ENCODE results near the gene GANAB. TPM values are rescaled to one million over a fixed set of nuclear protein-coding genes. Genes with fewer than 3 reads are reported as not detected.

GANAB gene
- total and polyA plus RNA-seq, 2 of the 13 experiments (the other 11 are each of a cell fraction or from before 2014, with no cell fraction given): 99.5 to 234 TPM

GRCh38 chr11:62611705-62612365 lies 34.6 kb downstream of the GANAB start (continued):
- TF ChIP-seq FOXM1 (CRISPR knock-in tag; IDR thresholded peaks at IDR 0.05) (no peak), ZNF574 (CRISPR knock-in tag; IDR thresholded peaks at IDR 0.05) (no peak), JARID2 (CRISPR knock-in tag; IDR thresholded peaks at IDR 0.05; ENCODE audit: insufficient replicate concordance) (peak; percentile 40), SAP130 (CRISPR knock-in tag; IDR thresholded peaks at IDR 0.05; ENCODE audit: low read depth) (peak; percentile 39), ZBTB39 (CRISPR knock-in tag; IDR thresholded peaks at IDR 0.05) (0 out of 2 replicates have a peak, but pooled peaks have one; percentile 46), DMAP1 (CRISPR knock-in tag; IDR thresholded peaks at IDR 0.05) (peak; percentile 49; the same call in 1 of the 2 replicates), ZNF510 (CRISPR knock-in tag; IDR thresholded peaks at IDR 0.05; ENCODE audit: low read depth) (0 out of 2 replicates have a peak, but pooled peaks have one; percentile 41), SETDB1 (CRISPR knock-in tag; IDR thresholded peaks at IDR 0.05; ENCODE audit: borderline replicate concordance) (no peak), ZSCAN21 (CRISPR knock-in tag; IDR thresholded peaks at IDR 0.05; ENCODE audit: borderline replicate concordance) (0 out of 2 replicates have a peak, but pooled peaks have one; percentile 31), ZNF383 (CRISPR knock-in tag; IDR thresholded peaks at IDR 0.05; ENCODE audit: borderline replicate concordance) (0 out of 2 replicates have a peak, but pooled peaks have one; percentile 65), KAT8 (CRISPR knock-in tag; IDR thresholded peaks at IDR 0.05) (peak; percentile 9; the same call in 1 of the 2 replicates), KLF9 (CRISPR knock-in tag; IDR thresholded peaks at IDR 0.05; ENCODE audit: low read depth) (no peak), KDM1A (CRISPR knock-in tag; IDR thresholded peaks at IDR 0.05) (peak; percentile 37; the same call in 1 of the 2 replicates), SYNCRIP (IDR thresholded peaks at IDR 0.05; ENCODE audit: insufficient read depth, low read depth, low read length) (no peak), ZNF543 (CRISPR knock-in tag; IDR thresholded peaks at IDR 0.05) (no peak), ZNF746 (CRISPR knock-in tag; IDR thresholded peaks at IDR 0.05) (no peak), ZNF501 (CRISPR knock-in tag; IDR thresholded peaks at IDR 0.05) (0 out of 2 replicates have a peak, but pooled peaks have one; percentile 17), POLR2A (IDR thresholded peaks at IDR 0.05; ENCODE audit: insufficient read depth in 1 of 2, low read depth in 2 of 2, low read length in 2 of 2) (no peak), PAF1 (CRISPR knock-in tag; IDR thresholded peaks at IDR 0.05) (no peak)
- TF ChIP-seq, protein P1, sequence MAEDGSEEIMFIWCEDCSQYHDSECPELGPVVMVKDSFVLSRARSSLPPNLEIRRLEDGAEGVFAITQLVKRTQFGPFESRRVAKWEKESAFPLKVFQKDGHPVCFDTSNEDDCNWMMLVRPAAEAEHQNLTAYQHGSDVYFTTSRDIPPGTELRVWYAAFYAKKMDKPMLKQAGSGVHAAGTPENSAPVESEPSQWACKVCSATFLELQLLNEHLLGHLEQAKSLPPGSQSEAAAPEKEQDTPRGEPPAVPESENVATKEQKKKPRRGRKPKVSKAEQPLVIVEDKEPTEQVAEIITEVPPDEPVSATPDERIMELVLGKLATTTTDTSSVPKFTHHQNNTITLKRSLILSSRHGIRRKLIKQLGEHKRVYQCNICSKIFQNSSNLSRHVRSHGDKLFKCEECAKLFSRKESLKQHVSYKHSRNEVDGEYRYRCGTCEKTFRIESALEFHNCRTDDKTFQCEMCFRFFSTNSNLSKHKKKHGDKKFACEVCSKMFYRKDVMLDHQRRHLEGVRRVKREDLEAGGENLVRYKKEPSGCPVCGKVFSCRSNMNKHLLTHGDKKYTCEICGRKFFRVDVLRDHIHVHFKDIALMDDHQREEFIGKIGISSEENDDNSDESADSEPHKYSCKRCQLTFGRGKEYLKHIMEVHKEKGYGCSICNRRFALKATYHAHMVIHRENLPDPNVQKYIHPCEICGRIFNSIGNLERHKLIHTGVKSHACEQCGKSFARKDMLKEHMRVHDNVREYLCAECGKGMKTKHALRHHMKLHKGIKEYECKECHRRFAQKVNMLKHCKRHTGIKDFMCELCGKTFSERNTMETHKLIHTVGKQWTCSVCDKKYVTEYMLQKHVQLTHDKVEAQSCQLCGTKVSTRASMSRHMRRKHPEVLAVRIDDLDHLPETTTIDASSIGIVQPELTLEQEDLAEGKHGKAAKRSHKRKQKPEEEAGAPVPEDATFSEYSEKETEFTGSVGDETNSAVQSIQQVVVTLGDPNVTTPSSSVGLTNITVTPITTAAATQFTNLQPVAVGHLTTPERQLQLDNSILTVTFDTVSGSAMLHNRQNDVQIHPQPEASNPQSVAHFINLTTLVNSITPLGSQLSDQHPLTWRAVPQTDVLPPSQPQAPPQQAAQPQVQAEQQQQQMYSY (CRISPR knock-in tag; IDR thresholded peaks at IDR 0.05): peak; percentile 69
